HG02840 (cell line): ENCODE results near the gene ZMYND8.
"Not testable (repeated sequence)": the region's sequence is repeated elsewhere in the genome, so short reads cannot be mapped to it uniquely, and the experiment has no call there.

Experiments used
- ATAC-seq: cut with Tn5 transposase; IDR thresholded peaks from one replicate; pipeline ENCODE4 v1.9.1; 2021; ENCODE audit warnings: mild to moderate bottlenecking, moderate library complexity, moderate number of reproducible peaks; ENCODE audit not compliant: unreplicated experiment, low FRiP score

The ZMYND8 gene

DNA sequence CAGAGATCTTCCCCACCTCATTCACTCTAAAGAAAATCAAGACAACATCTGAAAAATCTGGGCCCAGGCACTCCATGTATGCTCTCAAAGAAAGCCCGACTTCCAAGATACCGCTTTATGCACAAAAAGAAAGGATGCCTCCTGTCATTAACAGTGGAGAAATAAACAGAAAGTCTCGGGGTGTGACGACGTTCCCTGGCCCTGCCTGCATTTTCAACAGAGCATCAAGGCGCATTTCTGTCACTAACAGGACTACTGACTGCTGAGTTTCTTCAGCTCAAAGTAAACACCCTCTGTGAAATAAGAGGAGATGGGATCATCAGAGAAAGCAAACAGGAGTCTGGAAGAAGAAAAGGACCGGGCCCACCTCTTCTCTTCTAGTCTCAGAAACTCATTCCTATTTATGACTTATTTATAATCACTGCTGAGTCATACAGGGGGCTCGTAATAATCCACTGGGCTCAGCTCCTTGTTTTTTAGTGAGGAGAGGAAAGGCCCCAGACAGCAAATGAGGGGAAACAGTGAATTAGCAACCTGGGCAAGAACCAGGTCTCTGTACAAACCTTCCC lies 99.7 kb downstream of the ZMYND8 start:
- ATAC-seq = no peak

DNA sequence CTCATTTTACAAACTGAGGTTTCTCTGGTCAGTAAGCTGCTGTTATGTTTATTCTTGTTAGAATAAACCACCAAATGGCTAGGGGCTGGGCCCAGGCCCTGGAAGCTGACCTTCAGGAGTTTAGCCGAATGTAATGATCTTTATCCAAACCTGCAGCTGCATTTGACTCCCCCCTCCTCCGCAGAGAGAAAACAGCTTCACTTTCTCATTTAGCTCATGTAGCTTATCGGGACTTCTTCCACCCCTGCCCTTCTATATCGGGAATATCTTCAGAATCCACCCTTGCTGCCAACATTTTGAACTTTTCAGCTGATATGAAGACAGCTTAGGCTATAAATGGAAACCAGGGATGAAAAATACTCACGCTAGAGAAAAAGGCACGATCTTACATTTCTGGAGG lies 102.6 kb downstream of the ZMYND8 start:
- no peak for ATAC-seq

GRCh38 chr20:47252879-47253307 lies 103.6 kb downstream of the ZMYND8 start:
- no peak for ATAC-seq

- ATAC-seq = no peak
Observed at GRCh38 chr20:47251154-47252020, 105.1 kb downstream of the ZMYND8 start.

GRCh38 chr20:47250360-47250759 lies 106.1 kb downstream of the ZMYND8 start:
- ATAC-seq = no peak

DNA sequence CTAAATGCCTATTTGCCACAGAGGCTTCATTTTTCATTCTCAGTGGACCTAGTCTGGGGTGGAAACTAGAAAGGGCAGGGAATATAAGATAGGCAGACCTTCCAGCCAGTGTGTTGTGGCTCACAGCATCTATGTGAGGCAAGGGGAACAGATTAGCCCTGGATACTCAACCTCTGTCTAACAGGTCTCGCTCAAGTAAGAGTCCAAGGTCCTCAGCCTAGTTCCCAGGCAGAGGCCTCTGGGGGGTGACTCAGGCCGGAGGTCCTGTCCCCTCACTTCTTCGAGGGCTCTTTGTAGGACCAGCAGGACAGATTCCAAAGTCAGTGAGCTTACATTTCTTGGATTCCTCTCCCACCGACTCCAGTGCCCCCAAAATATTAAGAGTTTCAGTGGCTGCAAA lies 106.6 kb downstream of the ZMYND8 start:
- no peak for ATAC-seq

DNA sequence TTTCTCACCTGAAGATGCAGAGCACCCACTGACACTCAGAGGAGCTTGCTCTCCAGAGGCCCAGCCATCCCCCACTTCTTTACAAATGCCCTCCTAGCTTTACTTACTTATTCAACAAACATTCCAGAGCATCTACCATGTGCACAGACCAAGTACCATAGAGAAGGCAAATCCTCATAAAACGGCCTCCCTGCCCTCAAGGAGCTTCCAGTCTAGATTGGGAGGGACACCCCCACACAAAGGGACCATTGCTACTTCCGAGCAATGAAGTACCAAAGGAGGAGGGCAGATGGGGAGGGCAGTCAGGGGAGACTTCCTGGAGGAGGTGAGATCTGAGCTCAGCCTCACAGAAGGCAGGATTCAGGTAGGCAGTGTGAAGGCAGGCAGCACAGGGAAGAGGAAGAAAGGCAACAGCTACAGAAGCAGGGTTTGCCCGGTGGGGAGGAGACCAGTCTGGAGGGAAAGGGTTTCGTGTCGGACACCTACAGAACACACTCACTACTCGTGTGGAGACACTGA lies 108.0 kb downstream of the ZMYND8 start:
- no peak for ATAC-seq

- no peak for ATAC-seq
Observed at GRCh38 chr20:47247972-47248371, 108.5 kb downstream of the ZMYND8 start.

DNA sequence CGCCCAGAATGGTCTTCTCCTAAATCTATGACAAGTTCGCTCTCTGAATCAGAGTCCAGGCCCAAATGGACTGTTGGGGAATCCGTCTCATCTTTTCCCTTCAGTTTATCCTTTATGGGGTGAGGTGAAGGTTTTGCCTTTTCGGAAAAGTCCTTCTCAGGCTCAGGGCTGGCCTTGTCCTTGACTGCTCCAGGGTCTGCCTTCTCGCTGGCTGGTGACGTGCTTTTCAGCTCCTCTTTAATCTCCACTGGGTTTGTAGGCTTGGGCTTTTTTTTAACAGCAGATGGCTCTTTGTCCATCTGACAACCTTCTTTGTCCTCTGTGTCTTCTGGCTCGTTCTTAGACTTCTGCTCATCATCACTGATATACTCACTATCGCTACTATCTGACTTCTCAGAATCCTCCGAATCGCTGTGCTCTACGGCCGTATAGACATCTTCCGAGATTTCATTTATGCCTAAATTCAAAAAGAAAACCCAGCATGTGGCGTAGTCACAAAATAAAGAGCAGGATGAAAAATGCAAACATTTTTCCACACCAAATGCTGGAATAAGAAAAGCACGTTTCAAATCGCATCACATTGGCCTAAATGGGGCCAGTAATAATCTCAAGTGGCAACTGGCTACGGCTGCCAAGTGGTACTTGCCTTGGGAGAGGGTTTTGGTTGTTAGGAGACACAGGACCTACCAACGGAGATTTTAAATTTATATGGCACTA lies 110.3 kb downstream of the ZMYND8 start:
- no peak for ATAC-seq

DNA sequence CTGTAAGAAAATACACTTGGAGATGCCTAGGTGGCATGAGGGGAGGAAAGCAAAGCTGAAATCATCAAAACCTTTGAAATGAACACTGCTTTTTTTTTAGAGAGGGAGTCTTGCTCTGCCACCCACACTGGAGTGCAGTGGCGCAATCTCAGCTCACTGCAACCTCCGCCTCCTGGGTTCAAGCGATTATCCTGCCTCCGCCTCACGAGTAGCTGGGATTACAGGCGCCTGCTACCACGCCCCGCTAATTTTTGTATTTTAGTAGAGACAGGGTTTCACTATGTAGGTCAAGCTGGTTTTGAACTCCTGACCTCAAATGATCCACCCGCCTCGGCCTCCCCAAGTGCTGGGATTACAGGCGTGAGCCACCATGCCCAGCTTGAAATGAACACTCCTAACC lies 111.3 kb downstream of the ZMYND8 start:
- not testable (repeated sequence) for ATAC-seq

DNA sequence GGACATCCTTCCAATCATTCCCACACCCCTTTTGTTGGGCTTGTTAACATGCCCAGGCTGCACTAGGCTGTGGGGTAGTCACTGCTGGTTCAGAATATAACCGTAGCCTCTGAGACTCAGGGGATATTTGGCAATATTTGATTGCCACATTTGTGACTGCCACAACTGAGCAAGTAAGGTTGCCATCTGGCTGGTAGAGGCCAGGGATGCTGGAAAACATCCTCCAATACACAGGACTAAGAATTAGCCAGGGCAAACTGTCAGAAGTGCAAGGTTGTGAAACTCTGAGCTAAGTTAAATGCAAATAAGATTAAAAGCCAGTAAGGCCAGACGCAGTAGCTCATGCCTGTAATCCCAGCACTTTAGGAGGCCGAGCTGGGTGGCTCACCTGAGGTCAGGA lies 112.0 kb downstream of the ZMYND8 start:
- ATAC-seq = no peak

DNA sequence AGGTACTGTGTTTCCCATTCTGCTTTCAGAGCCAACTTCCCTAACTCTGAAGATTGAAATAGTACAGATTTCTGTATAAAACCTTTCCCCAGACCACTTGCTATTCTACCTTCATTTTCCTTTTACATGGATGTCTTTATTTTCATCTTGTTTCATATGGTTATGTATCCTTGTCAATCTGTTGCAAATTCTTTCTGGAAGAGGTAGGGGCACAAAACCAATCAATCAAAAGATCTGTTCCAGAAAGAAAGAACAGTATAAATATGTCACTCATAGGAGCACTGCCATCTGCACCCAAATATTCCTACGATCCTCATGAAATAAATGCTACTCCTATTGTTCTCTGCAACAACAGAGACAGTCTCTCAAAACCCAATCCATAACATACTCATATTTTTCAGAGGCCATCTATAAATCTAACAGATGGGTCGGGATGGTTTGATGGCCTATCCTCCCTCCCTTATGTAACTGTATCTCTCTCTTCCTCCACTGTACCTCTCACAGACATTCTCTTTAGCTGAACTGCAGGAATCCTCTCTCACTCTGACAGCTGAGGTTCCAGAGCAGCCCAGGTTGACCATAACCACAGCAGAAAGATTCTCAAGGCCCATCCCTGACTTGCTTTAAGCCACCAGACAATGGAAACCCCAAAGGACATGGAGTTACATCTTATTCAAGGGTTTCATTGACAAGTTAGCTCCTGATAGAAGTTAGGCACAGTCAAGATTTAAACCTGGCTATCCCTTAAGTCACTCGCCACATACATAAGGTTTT lies 112.8 kb downstream of the ZMYND8 start:
- ATAC-seq = no peak

DNA sequence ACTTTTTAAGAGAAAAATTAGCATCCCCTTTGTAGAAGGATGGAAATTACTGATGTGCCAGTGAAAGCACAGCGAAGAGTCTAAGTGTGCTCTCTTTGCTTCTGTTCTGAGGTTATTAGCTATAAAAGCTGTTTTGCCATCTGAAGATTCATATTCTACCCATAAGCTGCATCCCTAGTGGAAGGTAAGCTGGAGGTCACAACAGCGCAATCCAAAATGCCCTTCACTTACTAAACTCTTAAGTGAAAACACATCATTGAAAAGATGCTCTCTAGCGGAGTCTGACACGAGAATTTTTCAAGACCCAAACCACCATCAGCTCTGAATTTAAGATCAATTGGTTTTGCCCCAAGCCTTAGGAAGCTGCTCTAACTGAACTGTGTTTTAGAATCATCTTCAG lies 113.5 kb downstream of the ZMYND8 start:
- no peak for ATAC-seq

- ATAC-seq = no peak
Observed at GRCh38 chr20:47241345-47241781, 115.1 kb downstream of the ZMYND8 start.

DNA sequence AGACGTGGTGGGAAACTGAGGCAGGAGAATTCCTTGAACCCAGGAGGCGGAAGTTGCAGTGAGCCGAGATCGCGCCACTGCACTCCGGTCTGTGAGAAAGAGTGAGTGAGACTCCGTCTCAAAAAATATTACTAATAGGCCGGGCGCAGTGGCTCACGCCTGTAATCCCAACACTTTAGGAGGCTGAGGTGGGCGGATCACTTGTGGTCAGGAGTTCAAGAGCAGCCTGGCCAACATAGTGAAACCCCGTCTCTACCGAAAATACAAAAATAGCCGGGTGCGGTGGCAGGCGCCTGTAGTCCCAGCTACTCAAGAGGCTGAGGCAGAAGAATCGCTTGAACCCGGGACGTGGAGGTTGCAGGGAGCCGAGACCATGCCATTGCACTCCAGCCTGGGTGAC lies 116.4 kb downstream of the ZMYND8 start:
- ATAC-seq = not testable (repeated sequence)

GRCh38 chr20:47239719-47240067 lies 116.8 kb downstream of the ZMYND8 start:
- ATAC-seq = no peak

DNA sequence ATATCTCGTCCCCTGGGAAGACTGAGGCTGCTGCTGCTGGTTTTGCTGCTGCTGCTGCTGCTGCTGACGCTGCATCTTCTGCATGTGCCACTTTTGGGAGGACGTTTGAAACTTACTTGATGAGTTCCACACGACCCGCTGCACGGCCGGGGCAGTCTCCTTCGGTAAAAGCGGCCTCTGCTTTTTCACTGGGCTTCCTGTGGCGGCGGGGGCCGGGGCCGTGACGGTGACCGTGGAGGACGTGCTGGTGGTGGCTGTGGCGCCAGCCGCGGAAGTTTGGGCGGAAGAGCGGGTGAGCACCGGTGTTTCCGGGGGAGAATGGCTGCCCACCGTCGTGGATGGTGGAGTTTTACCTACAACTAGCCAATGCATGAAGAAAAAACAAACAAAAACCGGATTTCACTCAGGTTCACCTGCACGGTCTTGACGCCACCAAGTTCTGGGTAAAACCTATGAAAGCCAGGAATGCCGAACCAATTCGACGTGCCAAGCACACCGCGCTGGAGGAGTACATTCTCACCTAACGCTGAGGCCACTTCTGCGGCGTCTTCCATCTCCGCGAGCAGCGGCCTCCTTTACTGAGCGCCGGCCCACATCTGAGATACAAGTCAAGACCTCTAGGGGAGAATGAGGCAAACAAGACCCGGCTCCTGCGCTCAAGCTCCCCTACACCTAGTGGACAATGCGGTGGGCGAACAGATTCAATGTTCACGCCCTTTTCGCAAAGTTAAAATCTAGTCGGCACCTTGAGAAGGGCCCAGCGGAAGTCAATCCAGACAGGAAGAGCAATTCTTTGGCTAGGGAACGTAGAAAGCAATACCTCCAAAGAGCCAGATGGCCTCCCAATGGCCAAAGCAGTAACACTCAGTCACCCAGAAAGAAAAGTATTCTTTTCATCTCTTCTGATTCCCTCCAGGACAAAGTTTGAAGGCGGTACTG lies 117.5 kb downstream of the ZMYND8 start:
- ATAC-seq = no peak

DNA sequence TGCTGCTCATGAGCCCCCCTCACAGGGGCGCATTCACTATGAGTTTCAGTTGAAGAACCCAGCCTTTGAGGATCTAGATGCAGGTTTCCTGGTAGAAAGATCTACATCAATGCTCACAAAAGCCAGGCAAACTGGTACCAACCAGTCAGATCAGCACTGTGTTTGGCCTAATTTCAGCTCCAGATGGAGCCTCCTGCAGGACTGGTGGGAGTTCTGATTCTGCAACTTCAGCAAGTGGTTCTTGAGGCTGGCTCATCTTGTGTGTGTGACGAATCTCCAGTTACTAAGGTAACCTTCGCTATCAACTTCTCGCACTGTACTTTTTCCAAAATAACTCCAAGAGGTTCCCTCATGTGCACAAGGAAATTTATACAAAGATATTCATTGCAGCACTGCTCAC lies 118.8 kb downstream of the ZMYND8 start:
- no peak for ATAC-seq

DNA sequence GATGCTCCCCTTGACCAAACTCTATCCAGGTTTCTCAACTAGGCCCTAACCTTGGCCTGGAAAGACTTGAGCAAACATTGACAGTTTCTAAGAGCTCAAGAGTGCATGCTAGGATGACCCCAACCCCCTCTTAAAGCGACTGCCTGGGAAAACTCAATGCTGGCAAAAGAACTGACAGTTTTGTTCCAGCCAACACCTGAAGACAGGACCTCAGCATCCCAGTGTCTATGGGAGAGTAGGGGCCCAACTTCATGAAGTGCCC lies 119.9 kb downstream of the ZMYND8 start:
- no peak for ATAC-seq
